Activated naive CD8-positive, alpha-beta T cell (primary cell): ENCODE measurements around the gene IQCK.

ENCODE experiments used
- H3K27ac Mint-ChIP-seq: one replicate; pipeline ENCODE4 v1.8.0; 2021; ENCODE audit warnings: mixed read lengths
- H3K27me3 Mint-ChIP-seq: one replicate; pipeline ENCODE4 v1.8.0; 2021; ENCODE audit warnings: mixed read lengths
- H3K36me3 Mint-ChIP-seq: one replicate; pipeline ENCODE4 v1.8.0; 2021; ENCODE audit warnings: mixed read lengths
- H3K4me1 Mint-ChIP-seq: one replicate; pipeline ENCODE4 v1.8.0; 2021; ENCODE audit warnings: low read depth, mixed read lengths
- H3K4me3 Mint-ChIP-seq: one replicate; pipeline ENCODE4 v1.8.0; 2021; ENCODE audit warnings: mild to moderate bottlenecking, mixed read lengths
- H3K9me3 Mint-ChIP-seq: one replicate; pipeline ENCODE4 v1.8.0; 2021; ENCODE audit warnings: low read depth, mixed read lengths

The IQCK gene

GRCh38 chr16:19808061-19808641 is 90.1 kb downstream of the IQCK start:
- Mint-ChIP-seq H3K9me3 (peaks cover 11% of the 10 kb centered on the region), H3K27ac (no peak overlapping the region), H3K4me1 (peaks cover 17% of the 10 kb centered on the region), H3K27me3 (no peaks in the 10 kb centered on the region), H3K4me3 (no peak overlapping the region), H3K36me3 (peaks cover 12% of the 10 kb centered on the region)

- H3K27ac Mint-ChIP-seq: no peak overlapping the region
- no peaks in the 10 kb centered on the region for H3K27me3 Mint-ChIP-seq
- peaks cover 13% of the 10 kb centered on the region for H3K4me1 Mint-ChIP-seq
- no peak overlapping the region for H3K4me3 Mint-ChIP-seq
- H3K9me3 Mint-ChIP-seq: peaks cover 11% of the 10 kb centered on the region
- peaks cover 12% of the 10 kb centered on the region for H3K36me3 Mint-ChIP-seq
Observed at GRCh38 chr16:19809121-19809635, 91.1 kb downstream of the IQCK start.

DNA sequence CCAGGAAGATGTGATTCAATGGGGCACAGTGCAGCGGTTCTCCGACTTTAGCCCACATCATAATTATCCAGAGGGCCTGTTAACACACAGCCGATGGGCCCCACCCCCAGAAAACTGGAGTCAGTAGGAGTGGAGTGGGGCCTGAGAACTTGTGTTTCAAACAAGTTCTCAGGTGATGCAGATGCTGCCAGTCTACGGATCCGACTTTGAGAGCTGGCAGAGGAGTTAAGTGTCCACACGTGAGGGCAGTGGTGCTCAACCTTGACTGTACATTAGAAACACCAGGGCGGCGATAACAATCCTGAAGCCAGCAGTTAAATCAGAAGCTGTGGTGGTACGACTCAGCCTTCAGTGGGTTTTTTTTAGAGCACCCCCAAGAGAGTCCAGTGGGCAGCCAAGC is 91.6 kb downstream of the IQCK start:
- peaks cover 12% of the 10 kb centered on the region for H3K36me3 Mint-ChIP-seq
- peaks cover 9% of the 10 kb centered on the region for H3K4me1 Mint-ChIP-seq
- H3K4me3 Mint-ChIP-seq: no peak overlapping the region
- peaks cover 11% of the 10 kb centered on the region for H3K9me3 Mint-ChIP-seq
- H3K27ac Mint-ChIP-seq: no peak overlapping the region
- no peaks in the 10 kb centered on the region for H3K27me3 Mint-ChIP-seq

DNA sequence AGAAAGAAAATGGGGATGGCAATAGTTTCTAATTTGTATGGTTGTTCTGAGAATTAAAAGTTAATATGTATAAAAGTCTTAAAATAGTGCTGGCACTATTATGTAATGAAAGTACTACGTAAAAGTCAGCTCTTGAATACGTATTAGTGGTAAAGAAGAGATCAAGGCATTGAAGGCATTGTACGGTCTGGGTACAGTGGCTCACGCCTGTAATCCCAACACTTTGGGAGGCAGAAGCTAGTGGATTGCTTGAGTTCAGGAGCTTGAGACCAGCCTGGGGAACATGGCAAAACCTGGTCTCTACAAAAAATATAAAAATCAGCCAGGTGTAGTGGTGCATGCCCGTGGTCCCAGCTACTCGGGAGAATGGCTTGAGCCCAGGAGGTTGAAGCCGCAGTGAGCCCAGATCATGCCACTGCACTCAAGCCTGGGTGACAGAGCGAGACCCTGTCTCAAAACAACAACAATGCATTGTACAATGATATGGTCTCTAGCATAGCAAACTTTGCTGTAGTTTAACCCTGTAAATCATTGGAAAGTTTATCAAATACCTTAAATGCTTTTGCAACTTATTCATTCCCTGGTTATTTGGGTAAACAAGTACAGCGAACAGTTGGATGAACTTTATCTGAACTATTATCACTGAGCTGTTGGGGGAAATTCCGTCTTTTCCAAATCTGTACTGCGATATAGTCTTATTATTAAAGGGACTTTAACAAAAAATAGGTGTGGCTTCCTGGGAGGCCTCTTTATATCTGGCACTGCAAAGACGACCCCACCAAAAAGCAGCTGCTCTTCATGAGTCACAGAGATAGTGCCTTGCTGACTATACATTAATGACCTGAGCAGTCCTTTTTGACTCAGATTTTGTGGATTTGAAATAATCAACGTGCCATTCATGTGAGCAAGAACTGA is 93.0 kb downstream of the IQCK start:
- Mint-ChIP-seq H3K27ac (no peak overlapping the region), H3K9me3 (peaks cover 4% of the 10 kb centered on the region), H3K36me3 (peaks cover 5% of the 10 kb centered on the region), H3K4me1 (no peaks in the 10 kb centered on the region), H3K27me3 (no peaks in the 10 kb centered on the region), H3K4me3 (no peak overlapping the region)

GRCh38 chr16:19812986-19813385 is 94.9 kb downstream of the IQCK start:
- Mint-ChIP-seq H3K27me3 (no peaks in the 10 kb centered on the region), H3K36me3 (peaks cover 5% of the 10 kb centered on the region), H3K4me3 (no peak overlapping the region), H3K27ac (no peak overlapping the region), H3K9me3 (peaks cover 4% of the 10 kb centered on the region), H3K4me1 (no peaks in the 10 kb centered on the region)

DNA sequence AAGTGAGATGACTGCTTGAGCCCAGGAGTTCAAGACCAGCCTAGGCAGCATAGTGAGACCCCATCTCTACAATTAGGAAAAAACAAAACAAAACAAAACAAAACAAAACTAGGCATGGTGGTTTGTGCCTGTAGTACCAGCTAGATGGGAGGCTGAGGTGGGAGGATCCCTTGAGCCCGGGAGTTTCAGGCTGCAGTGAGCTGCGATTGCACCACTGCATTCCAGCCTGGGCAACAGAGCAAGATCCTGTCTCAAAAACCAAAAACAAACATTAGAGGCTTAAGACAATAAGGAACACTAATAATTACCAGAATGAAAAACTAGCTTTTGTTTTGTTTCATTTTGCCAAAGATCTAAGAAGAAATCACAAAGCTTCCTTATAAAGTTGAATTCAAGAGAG is 97.3 kb downstream of the IQCK start:
- no peaks in the 10 kb centered on the region for H3K4me1 Mint-ChIP-seq
- no peak overlapping the region for H3K27ac Mint-ChIP-seq
- H3K36me3 Mint-ChIP-seq: peaks cover 5% of the 10 kb centered on the region
- H3K4me3 Mint-ChIP-seq: no peak overlapping the region
- no peaks in the 10 kb centered on the region for H3K27me3 Mint-ChIP-seq
- H3K9me3 Mint-ChIP-seq: peaks cover 4% of the 10 kb centered on the region

- Mint-ChIP-seq H3K27ac (no peak overlapping the region), H3K4me1 (no peaks in the 10 kb centered on the region), H3K4me3 (no peak overlapping the region), H3K27me3 (no peaks in the 10 kb centered on the region), H3K36me3 (peaks cover 5% of the 10 kb centered on the region), H3K9me3 (peaks cover 4% of the 10 kb centered on the region)
Observed at GRCh38 chr16:19817122-19817521, 99.1 kb downstream of the IQCK start.

DNA sequence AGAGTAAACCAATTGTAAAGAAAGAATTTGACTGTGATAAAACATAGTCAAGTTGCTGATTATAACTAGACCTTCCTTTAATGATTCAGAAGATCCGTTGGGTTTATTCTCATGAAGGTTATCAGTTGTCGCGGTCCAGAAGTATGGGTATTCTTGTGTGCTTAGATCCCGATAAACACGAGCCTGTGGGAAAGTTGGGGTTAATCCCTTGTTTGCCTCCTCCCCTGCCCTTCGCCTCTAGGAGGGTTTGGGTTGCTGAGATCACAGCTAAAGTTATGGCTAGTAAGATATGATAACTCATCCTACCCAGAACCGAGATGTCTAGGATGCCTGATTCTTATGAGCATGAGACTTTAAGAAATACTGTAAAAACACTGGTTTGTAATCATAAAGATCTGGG is 99.8 kb downstream of the IQCK start:
- H3K27me3 Mint-ChIP-seq: no peaks in the 10 kb centered on the region
- peaks cover 2% of the 10 kb centered on the region for H3K36me3 Mint-ChIP-seq
- no peak overlapping the region for H3K4me3 Mint-ChIP-seq
- H3K4me1 Mint-ChIP-seq: no peaks in the 10 kb centered on the region
- no peak overlapping the region for H3K27ac Mint-ChIP-seq
- H3K9me3 Mint-ChIP-seq: peaks cover 3% of the 10 kb centered on the region

DNA sequence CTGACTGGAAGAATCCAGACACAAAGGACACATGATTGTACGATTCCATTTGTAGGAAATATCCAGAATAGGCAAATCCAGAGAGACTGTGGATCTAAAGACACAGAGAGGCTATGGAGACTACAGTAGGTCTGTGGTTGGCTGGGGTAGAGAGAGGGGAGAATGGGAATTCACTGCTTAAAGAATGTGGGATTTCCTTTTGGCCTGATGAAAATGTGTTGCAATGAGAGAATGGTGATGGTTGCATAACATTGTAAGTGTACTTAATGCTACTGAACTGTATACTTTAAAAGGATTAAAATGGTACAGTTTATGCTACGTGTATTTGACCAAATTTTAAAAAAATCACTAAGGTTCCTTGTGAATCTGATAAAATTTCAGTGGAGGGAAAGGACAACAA is 104.5 kb downstream of the IQCK start:
- Mint-ChIP-seq H3K27ac (no peak overlapping the region), H3K27me3 (no peaks in the 10 kb centered on the region), H3K9me3 (no peaks in the 10 kb centered on the region), H3K36me3 (no peaks in the 10 kb centered on the region), H3K4me3 (no peak overlapping the region), H3K4me1 (no peaks in the 10 kb centered on the region)

GRCh38 chr16:19823322-19823721 is 105.3 kb downstream of the IQCK start:
- Mint-ChIP-seq H3K36me3 (no peaks in the 10 kb centered on the region), H3K27ac (no peak overlapping the region), H3K9me3 (no peaks in the 10 kb centered on the region), H3K27me3 (no peaks in the 10 kb centered on the region), H3K4me1 (no peaks in the 10 kb centered on the region), H3K4me3 (no peak overlapping the region)

- H3K9me3 Mint-ChIP-seq: no peaks in the 10 kb centered on the region
- no peak overlapping the region for H3K27ac Mint-ChIP-seq
- no peak overlapping the region for H3K4me3 Mint-ChIP-seq
- H3K27me3 Mint-ChIP-seq: no peaks in the 10 kb centered on the region
- H3K4me1 Mint-ChIP-seq: no peaks in the 10 kb centered on the region
- no peaks in the 10 kb centered on the region for H3K36me3 Mint-ChIP-seq
Observed at GRCh38 chr16:19824216-19824615, 106.1 kb downstream of the IQCK start.

- Mint-ChIP-seq H3K4me3 (no peak overlapping the region), H3K36me3 (peaks cover 4% of the 10 kb centered on the region), H3K9me3 (no peaks in the 10 kb centered on the region), H3K27me3 (no peaks in the 10 kb centered on the region), H3K4me1 (no peaks in the 10 kb centered on the region), H3K27ac (no peak overlapping the region)
Observed at GRCh38 chr16:19829844-19830692, 112.0 kb downstream of the IQCK start.

GRCh38 chr16:19830902-19831560 is 113.0 kb downstream of the IQCK start:
- no peak overlapping the region for H3K27ac Mint-ChIP-seq
- H3K9me3 Mint-ChIP-seq: no peaks in the 10 kb centered on the region
- no peak overlapping the region for H3K4me3 Mint-ChIP-seq
- H3K27me3 Mint-ChIP-seq: no peaks in the 10 kb centered on the region
- no peaks in the 10 kb centered on the region for H3K4me1 Mint-ChIP-seq
- peaks cover 4% of the 10 kb centered on the region for H3K36me3 Mint-ChIP-seq

- no peaks in the 10 kb centered on the region for H3K4me1 Mint-ChIP-seq
- H3K27me3 Mint-ChIP-seq: no peaks in the 10 kb centered on the region
- H3K36me3 Mint-ChIP-seq: peaks cover 4% of the 10 kb centered on the region
- no peaks in the 10 kb centered on the region for H3K9me3 Mint-ChIP-seq
- H3K27ac Mint-ChIP-seq: no peak overlapping the region
- H3K4me3 Mint-ChIP-seq: no peak overlapping the region
Observed at GRCh38 chr16:19831678-19832077, 113.6 kb downstream of the IQCK start.
